K562 treated with DMSO at 1 percent for 12 hours (cell line): Measurements from ENCODE around the gene LACC1. TPM values are rescaled to one million over a fixed set of nuclear protein-coding genes. Genes with fewer than 3 reads are reported as not detected.

ENCODE experiments used
- total RNA-seq: library from RNA; unstranded; fragments of 300-600 nt; gene quantifications from 2 replicates; pipeline ENCODE4 v1.2.3, GENCODE V29; 2022; ENCODE audit not compliant: insufficient read depth

The LACC1 gene
- not detected in 2 replicates for total RNA-seq

DNA sequence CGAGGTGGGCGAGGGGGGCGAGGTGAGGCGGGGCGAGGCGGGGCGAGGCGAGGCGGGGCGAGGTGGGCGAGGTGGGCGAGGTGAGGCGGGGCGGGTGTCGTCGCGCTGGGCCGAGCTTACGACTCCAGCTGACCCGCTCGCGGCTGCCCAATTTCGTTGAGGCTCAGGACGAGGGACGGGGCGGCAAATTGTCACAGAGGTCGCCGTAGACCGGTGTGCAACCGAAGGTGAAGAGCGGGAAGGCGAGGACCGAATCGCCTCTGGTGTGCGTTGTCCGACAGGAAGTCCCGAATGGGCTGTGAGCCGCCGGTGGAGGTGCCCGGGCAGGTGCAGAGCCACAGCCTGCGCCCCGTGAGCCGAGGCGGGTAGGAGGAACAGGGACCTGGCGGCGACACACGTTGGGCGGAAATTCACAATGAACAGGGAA lies at the start of gene LACC1:
LACC1 (plus strand) TSS at position 150 of the 427 bp plus-strand sequence. CDS start 1,082 bp downstream, outside the sequence.

GRCh38 chr13:43878892-43879754 lies 581 bp upstream of the LACC1 start, which contains the start of gene CCDC122:
CCDC122 (minus strand) TSS chr13:43879740; CDS start chr13:43869376, 10,364 bp downstream.

Other genes with a start within 250 kb of the LACC1 start
- not detected in 2 replicates for gene ENOX1, start 92.9 kb upstream of the LACC1 start, total RNA-seq
- 0.32 TPM in 1 of 2 replicates, not detected in the other for gene CCDC122, start 164 bp upstream of the LACC1 start, total RNA-seq